Karpas-422 (cell line): ENCODE data around the gene ASIC5. TPM values are rescaled to one million over a fixed set of nuclear protein-coding genes. Genes with fewer than 3 reads are reported as not detected.
"Not testable (repeated sequence)": the region's sequence is repeated elsewhere in the genome, so short reads cannot be mapped to it uniquely, and the experiment has no call there.

ENCODE experiments used
- DNase-seq: peaks from one replicate; pipeline ENCODE4 v3.0.0-alpha.2; 2015
- H2AFZ ChIP-seq: fragments of 200-600 bp; sonication (generic); 2 replicates; pipeline ENCODE4 v1.6.1; 2014; ENCODE audit warnings: antibody characterized with exemption, low read length, mixed read lengths
- H3K27ac ChIP-seq: fragments of 200-600 bp; sonication (generic); 2 replicates; pipeline ENCODE4 v1.5.1; 2014; ENCODE audit warnings: mild to moderate bottlenecking, low read length, moderate library complexity
- H3K27me3 ChIP-seq: fragments of 200-600 bp; sonication (generic); 2 replicates; pipeline ENCODE4 v1.6.1; 2014; ENCODE audit warnings: low read length, mixed read lengths
- H3K36me3 ChIP-seq: fragments of 200-600 bp; sonication (generic); 2 replicates; pipeline ENCODE4 v1.6.1; 2014; ENCODE audit warnings: low read length, mixed read lengths; ENCODE audit not compliant: insufficient read depth
- H3K4me1 ChIP-seq: fragments of 200-600 bp; sonication (generic); 2 replicates; pipeline ENCODE4 v1.6.1; 2014; ENCODE audit warnings: mild to moderate bottlenecking, low read length, mixed read lengths
- H3K4me2 ChIP-seq: fragments of 200-600 bp; sonication (generic); 2 replicates; pipeline ENCODE4 v1.6.1; 2014; ENCODE audit warnings: low read length, low read depth, mild to moderate bottlenecking; ENCODE audit not compliant: poor library complexity, severe bottlenecking
- H3K4me3 ChIP-seq: fragments of 200-600 bp; sonication (generic); 2 replicates; pipeline ENCODE4 v1.5.1; 2014; ENCODE audit warnings: mild to moderate bottlenecking, antibody characterized with exemption, low read length, mixed read lengths
- H3K79me2 ChIP-seq: fragments of 200-600 bp; sonication (generic); 2 replicates; pipeline ENCODE4 v1.6.1; 2014; ENCODE audit warnings: mild to moderate bottlenecking, low read length, mixed read lengths
- H3K9ac ChIP-seq: fragments of 200-600 bp; sonication (generic); 2 replicates; pipeline ENCODE4 v1.6.0; 2014; ENCODE audit warnings: low read length
- H3K9me2 ChIP-seq: fragments of 200-600 bp; sonication (generic), shearing (Covaris generic); replicated peaks from 2 replicates; pipeline ENCODE4 v1.6.0; 2014; ENCODE audit warnings: mild to moderate bottlenecking, low read length, moderate library complexity; ENCODE audit not compliant: insufficient read depth
- H3K9me3 ChIP-seq: fragments of 300-700, 200-600 bp; sonication (generic); 2 replicates; pipeline ENCODE4 v1.6.1; 2014; ENCODE audit warnings: low read length, mixed read lengths
- H4K20me1 ChIP-seq: fragments of 200-600 bp; sonication (generic); 2 replicates; pipeline ENCODE4 v1.6.1; 2014; ENCODE audit warnings: mild to moderate bottlenecking, antibody characterized with exemption, low read length, low read depth; ENCODE audit not compliant: insufficient read depth
- total RNA-seq: library from RNA; depleted of rRNA; stranded (reverse); fragments of >200 nt; shearing (Covaris generic); gene quantifications from 2 replicates; pipeline ENCODE4 v1.2.3, GENCODE V29; 2014; ENCODE audit warnings: low replicate concordance

ASIC5 gene
- total RNA-seq, 1 experiment from 2014 or later: not detected

DNA sequence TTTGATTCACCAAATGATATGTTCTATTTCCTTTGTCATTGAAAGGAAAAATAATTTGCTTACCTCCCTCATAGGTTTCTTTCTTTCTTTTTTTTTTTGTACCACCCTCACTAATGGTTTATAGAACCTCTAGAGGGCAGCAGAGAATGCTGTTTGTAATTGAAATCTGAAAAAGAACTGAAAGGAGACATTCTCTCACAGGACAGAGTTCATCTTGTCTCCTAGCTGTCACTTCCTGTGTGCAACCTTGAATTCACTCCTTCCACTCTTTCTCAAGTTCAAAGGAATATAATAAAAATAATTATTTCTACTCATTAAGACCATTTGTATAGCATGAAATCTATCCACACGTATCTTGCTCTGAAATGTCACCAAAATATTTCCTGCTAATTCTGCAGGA is 56.2 kb downstream of the ASIC5 start:
- Histone ChIP-seq H3K4me1 (peaks cover 32% of the 10 kb centered on the region), H3K4me2 (peak overlapping the region; percentile 29), H3K9me3 (no peaks in the 10 kb centered on the region), H3K9ac (no peak overlapping the region), H3K9me2 (no peaks in the 10 kb centered on the region), H3K27ac (no peak overlapping the region), H3K4me3 (no peak overlapping the region), H3K27me3 (no peaks in the 10 kb centered on the region), H3K36me3 (no peaks in the 10 kb centered on the region), H4K20me1 (no peaks in the 10 kb centered on the region), H3K79me2 (no peaks in the 10 kb centered on the region), H2AFZ (peak overlapping the region; percentile 86)
- DNase-seq: peak; percentile 98

- H2AFZ ChIP-seq: peak overlapping the region; percentile 29; the same call in 1 of the 2 replicates
- H3K4me3 ChIP-seq: no peak overlapping the region
- no peaks in the 10 kb centered on the region for H3K79me2 ChIP-seq
- peak overlapping the region; percentile 16 for H3K4me2 ChIP-seq
- H3K9ac ChIP-seq: no peak overlapping the region
- H3K4me1 ChIP-seq: peaks cover 50% of the 10 kb centered on the region
- no peaks in the 10 kb centered on the region for H3K27me3 ChIP-seq
- no peaks in the 10 kb centered on the region for H3K36me3 ChIP-seq
- no peaks in the 10 kb centered on the region for H3K9me2 ChIP-seq
- no peaks in the 10 kb centered on the region for H4K20me1 ChIP-seq
- no peak overlapping the region for H3K27ac ChIP-seq
- H3K9me3 ChIP-seq: no peaks in the 10 kb centered on the region
- DNase-seq: no peak
These were observed 59.1 kb downstream of the ASIC5 start for GRCh38 chr4:155807021-155807420.

- H3K9me3 ChIP-seq: no peaks in the 10 kb centered on the region
- H4K20me1 ChIP-seq: no peaks in the 10 kb centered on the region
- peak overlapping the region; percentile 54 for H2AFZ ChIP-seq
- no peaks in the 10 kb centered on the region for H3K27me3 ChIP-seq
- no peak overlapping the region for H3K9ac ChIP-seq
- DNase-seq: no peak
- H3K9me2 ChIP-seq: no peaks in the 10 kb centered on the region
- H3K4me3 ChIP-seq: no peak overlapping the region
- H3K36me3 ChIP-seq: no peaks in the 10 kb centered on the region
- peaks cover 64% of the 10 kb centered on the region for H3K4me1 ChIP-seq
- no peak overlapping the region for H3K27ac ChIP-seq
- H3K79me2 ChIP-seq: no peaks in the 10 kb centered on the region
- H3K4me2 ChIP-seq: no peak overlapping the region
These were observed 61.1 kb downstream of the ASIC5 start for GRCh38 chr4:155805016-155805415.

DNA sequence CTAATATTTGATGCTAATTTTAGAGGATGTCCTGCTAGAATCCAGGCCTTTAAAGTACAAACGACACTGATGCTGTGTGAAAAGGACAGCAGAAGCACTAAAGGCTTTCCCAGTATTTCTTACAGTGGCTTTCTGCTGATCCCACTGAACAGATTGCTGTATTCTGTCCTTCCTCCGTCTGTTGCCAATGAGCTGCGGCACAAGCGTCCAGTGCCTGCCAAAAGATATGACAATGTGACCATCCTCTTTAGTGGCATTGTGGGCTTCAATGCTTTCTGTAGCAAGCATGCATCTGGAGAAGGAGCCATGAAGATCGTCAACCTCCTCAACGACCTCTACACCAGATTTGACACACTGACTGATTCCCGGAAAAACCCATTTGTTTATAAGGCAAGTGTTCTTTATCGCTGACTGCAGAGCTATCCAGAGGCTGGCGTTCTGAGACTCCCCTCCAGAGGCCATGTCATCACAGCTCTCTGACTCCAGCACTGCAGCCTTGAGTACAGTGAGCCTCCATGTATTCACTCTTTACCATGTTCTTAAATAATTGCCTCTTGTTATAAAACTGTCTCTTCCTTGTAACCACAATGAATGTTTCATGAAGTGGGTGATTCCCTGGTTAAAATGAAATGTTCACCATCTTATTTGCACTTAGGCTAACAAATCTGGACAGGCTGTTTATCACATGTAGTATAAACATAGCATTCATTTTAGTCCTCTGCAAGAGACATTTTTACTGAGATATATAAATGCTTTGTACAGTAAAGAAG is 63.7 kb downstream of the ASIC5 start:
- H2AFZ ChIP-seq: peak overlapping the region; percentile 85
- no peaks in the 10 kb centered on the region for H3K9me2 ChIP-seq
- H4K20me1 ChIP-seq: no peaks in the 10 kb centered on the region
- DNase-seq: no peak
- H3K27ac ChIP-seq: no peak overlapping the region
- no peaks in the 10 kb centered on the region for H3K27me3 ChIP-seq
- H3K4me1 ChIP-seq: peaks cover 59% of the 10 kb centered on the region
- no peaks in the 10 kb centered on the region for H3K36me3 ChIP-seq
- peak overlapping the region; percentile 18 for H3K4me2 ChIP-seq
- H3K9me3 ChIP-seq: no peaks in the 10 kb centered on the region
- H3K79me2 ChIP-seq: no peaks in the 10 kb centered on the region
- H3K9ac ChIP-seq: no peak overlapping the region
- H3K4me3 ChIP-seq: no peak overlapping the region

DNA sequence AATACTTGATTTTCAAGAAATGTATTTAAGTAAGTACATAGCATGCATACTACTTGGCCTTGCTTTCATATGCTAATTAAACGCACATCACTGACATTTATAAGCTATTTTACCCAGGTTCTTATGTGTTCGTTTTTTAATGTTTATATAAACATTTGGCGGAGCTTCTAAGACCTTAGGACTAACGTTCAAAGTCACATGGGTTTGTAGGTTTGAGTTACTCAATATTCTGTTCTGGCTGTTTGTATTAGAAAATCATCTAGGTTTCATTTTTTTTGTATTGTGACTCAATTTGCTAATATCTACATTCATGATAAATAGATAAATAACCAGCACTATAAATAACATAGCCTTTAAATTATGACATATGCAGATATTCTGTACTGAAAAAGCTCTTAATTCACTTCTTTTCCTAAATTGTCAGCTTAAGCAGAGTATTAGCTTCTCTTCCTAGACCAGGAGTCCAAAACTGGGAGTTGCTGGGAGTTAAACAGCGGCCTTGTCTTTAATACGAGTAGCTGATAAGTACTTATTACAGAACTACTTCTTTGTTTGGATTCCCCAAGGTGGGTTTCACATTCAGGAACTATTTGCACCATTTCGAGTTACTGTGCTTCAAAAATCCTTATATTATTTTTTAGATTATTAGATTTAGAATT is 65.3 kb downstream of the ASIC5 start:
- Histone ChIP-seq H4K20me1 (no peaks in the 10 kb centered on the region), H3K4me2 (no peak overlapping the region), H3K79me2 (no peaks in the 10 kb centered on the region), H3K9me2 (no peaks in the 10 kb centered on the region), H2AFZ (peak overlapping the region; percentile 33; the same call in 1 of the 2 replicates), H3K9ac (no peak overlapping the region), H3K4me3 (no peak overlapping the region), H3K36me3 (no peaks in the 10 kb centered on the region), H3K4me1 (peaks cover 55% of the 10 kb centered on the region), H3K27me3 (no peaks in the 10 kb centered on the region), H3K27ac (no peak overlapping the region), H3K9me3 (no peaks in the 10 kb centered on the region)
- no peak for DNase-seq

DNA sequence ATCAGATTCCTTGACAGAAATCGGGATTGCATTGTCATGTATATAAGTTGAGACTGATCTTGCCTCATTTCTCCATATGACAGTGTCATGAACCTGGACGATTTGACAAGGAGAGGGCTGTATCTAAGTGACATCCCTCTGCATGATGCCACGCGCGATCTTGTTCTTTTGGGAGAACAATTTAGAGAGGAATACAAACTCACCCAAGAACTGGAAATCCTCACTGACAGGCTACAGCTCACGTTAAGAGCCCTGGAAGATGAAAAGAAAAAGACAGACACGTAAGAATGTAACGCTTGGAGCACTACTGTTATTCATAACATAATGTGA is 66.3 kb downstream of the ASIC5 start:
- H3K4me1 ChIP-seq: peaks cover 58% of the 10 kb centered on the region
- H4K20me1 ChIP-seq: no peaks in the 10 kb centered on the region
- H3K4me2 ChIP-seq: no peak overlapping the region
- no peaks in the 10 kb centered on the region for H3K9me3 ChIP-seq
- no peak overlapping the region for H3K9ac ChIP-seq
- H3K4me3 ChIP-seq: no peak overlapping the region
- no peaks in the 10 kb centered on the region for H3K9me2 ChIP-seq
- DNase-seq: no peak
- no peaks in the 10 kb centered on the region for H3K27me3 ChIP-seq
- H3K79me2 ChIP-seq: no peaks in the 10 kb centered on the region
- no peak overlapping the region for H3K27ac ChIP-seq
- peak overlapping the region; percentile 33; the same call in 1 of the 2 replicates for H2AFZ ChIP-seq
- no peaks in the 10 kb centered on the region for H3K36me3 ChIP-seq

DNA sequence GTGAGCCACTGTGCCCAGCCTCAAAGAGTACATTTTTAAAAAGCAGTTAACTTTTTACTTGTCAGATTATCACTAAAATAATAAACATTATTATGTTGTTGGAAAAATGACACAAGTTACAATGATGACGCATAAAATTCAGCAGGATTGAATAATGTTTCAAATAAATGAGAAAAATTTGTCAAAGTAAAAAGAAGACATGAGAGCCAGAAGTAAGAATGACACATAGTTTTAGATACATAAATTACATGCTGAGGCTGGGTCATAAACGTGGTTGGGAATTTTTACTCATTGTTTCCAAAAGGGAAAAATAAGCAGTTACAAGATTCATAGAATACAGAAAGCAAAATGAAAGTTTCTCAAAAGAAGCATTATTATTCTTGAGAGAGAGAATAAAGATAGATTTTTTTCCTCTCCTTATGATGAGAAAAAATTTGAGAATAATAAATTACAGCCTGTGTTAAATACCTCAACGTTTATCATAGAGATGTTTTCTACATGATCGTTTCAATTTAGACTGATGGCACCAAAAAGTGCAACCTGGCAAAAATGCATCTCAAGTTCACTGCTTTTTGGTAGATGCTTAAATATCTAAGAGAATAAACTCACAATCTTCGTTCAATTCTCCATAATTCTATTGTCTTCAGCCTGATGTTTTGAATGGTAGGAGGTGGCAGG is 66.8 kb downstream of the ASIC5 start:
- no peak overlapping the region for H3K4me3 ChIP-seq
- no peak for DNase-seq
- H3K9me2 ChIP-seq: no peaks in the 10 kb centered on the region
- H3K27ac ChIP-seq: no peak overlapping the region
- peaks cover 59% of the 10 kb centered on the region for H3K4me1 ChIP-seq
- H3K9me3 ChIP-seq: no peaks in the 10 kb centered on the region
- peak overlapping the region; percentile 33; the same call in 1 of the 2 replicates for H2AFZ ChIP-seq
- no peaks in the 10 kb centered on the region for H3K36me3 ChIP-seq
- H3K4me2 ChIP-seq: no peak overlapping the region
- H3K9ac ChIP-seq: no peak overlapping the region
- H3K79me2 ChIP-seq: no peaks in the 10 kb centered on the region
- H3K27me3 ChIP-seq: no peaks in the 10 kb centered on the region
- no peaks in the 10 kb centered on the region for H4K20me1 ChIP-seq

DNA sequence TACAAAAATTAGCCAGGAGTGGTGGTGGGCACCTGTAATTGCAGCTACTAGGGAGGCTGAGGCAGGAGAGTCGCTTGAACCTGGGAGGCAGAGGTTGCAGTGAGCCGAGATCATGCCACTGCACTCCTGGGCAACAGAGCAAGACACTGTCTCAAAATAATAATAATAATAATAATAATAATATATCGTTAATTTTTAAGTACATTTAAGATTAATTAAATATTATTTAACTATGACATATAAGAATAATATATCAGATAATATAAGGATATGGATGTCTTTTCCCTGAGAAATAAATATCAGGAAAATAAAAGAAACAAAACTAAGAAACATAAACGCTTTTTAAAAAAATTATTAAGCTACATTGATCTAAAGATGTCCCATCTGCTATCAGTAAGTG is 68.5 kb downstream of the ASIC5 start:
- H3K9ac ChIP-seq, H3K4me3 ChIP-seq, H3K4me2 ChIP-seq, H3K79me2 ChIP-seq, H3K27me3 ChIP-seq, H3K9me2 ChIP-seq, H2AFZ ChIP-seq, H3K9me3 ChIP-seq, H3K27ac ChIP-seq, DNase-seq, H3K36me3 ChIP-seq, H4K20me1 ChIP-seq: not testable (repeated sequence)
- H3K4me1 ChIP-seq: peaks cover 62% of the 10 kb centered on the region
